SK-N-SH treated with all-trans-retinoic acid at 6 μM for 48 hours (cell line): ENCODE data around the gene ADARB2.

Source experiments
- ATAC-seq: fragments of 200-7000 bp; cut with Tn5 transposase; 3 replicates; pipeline ENCODE4 v1.9.1; 2020; ENCODE audit warnings: mild to moderate bottlenecking, moderate library complexity
- ARNTL ChIP-seq: fragments of 450-650 bp; formaldehyde crosslinking; IDR thresholded peaks from 2 replicates; pipeline ENCODE4 v1.5.0; 2020; ENCODE audit warnings: low read depth, mild to moderate bottlenecking, moderate library complexity, borderline replicate concordance
- BACH2 ChIP-seq: fragments of 250-450 bp; sonication (Bioruptor Pico); IDR thresholded peaks from 2 replicates; pipeline ENCODE4 v1.9.0; 2021; ENCODE audit warnings: mild to moderate bottlenecking, borderline replicate concordance
- CSDC2 ChIP-seq: fragments of 250-450 bp; sonication (Bioruptor Pico); IDR thresholded peaks from 2 replicates; pipeline ENCODE4 v1.5.0; 2020; ENCODE audit warnings: mild to moderate bottlenecking, moderate library complexity
- ESRRG ChIP-seq: fragments of 250-450 bp; sonication (Bioruptor Pico); IDR thresholded peaks from 2 replicates; pipeline ENCODE4 v1.6.1; 2021; ENCODE audit warnings: mild to moderate bottlenecking
- GLIS3 ChIP-seq: fragments of 250-450 bp; sonication (Bioruptor Pico); IDR thresholded peaks from 2 replicates; pipeline ENCODE4 v1.5.0; 2020; ENCODE audit warnings: mild to moderate bottlenecking, moderate library complexity
- ISL1 ChIP-seq: fragments of 250-450 bp; sonication (Bioruptor Pico); IDR thresholded peaks from 2 replicates; pipeline ENCODE4 v2.1.2; 2022; ENCODE audit warnings: mild to moderate bottlenecking, moderate library complexity
- OSR1 ChIP-seq: fragments of 250-450 bp; sonication (Bioruptor Pico); IDR thresholded peaks from 2 replicates; pipeline ENCODE4 v1.8.0; 2022; ENCODE audit warnings: moderate library complexity, mild to moderate bottlenecking, inconsistent platforms
- PPARA ChIP-seq: fragments of 250-450 bp; sonication (Bioruptor Pico); IDR thresholded peaks from 2 replicates; pipeline ENCODE4 v1.5.0; 2020; ENCODE audit warnings: mild to moderate bottlenecking, borderline replicate concordance
- RARB ChIP-seq: fragments of 250-450 bp; sonication (Bioruptor Pico); IDR thresholded peaks from 2 replicates; pipeline ENCODE4 v1.8.0; 2021; ENCODE audit warnings: mild to moderate bottlenecking, moderate library complexity
- SNAI2 ChIP-seq: fragments of 250-450 bp; sonication (Bioruptor Pico); IDR thresholded peaks from 2 replicates; pipeline ENCODE4 v1.5.0; 2020; ENCODE audit warnings: mild to moderate bottlenecking, moderate library complexity
- TCF4 ChIP-seq: fragments of 250-450 bp; sonication (Bioruptor Pico); IDR thresholded peaks from 2 replicates; pipeline ENCODE4 v1.8.0; 2021; ENCODE audit warnings: mild to moderate bottlenecking, moderate library complexity, borderline replicate concordance
- TOX ChIP-seq: fragments of 250-450 bp; sonication (Bioruptor Pico); IDR thresholded peaks from 2 replicates; pipeline ENCODE4 v1.8.0; 2021; ENCODE audit warnings: mild to moderate bottlenecking, moderate library complexity, borderline replicate concordance
- ZC3H10 ChIP-seq: fragments of 250-450 bp; sonication (Bioruptor Pico); IDR thresholded peaks from 2 replicates; pipeline ENCODE4 v1.5.1; 2021; ENCODE audit warnings: mild to moderate bottlenecking, moderate library complexity
- ZFP3 ChIP-seq: fragments of 250-450 bp; sonication (Bioruptor Pico); IDR thresholded peaks from 2 replicates; pipeline ENCODE4 v1.5.0; 2020; ENCODE audit warnings: mild to moderate bottlenecking, moderate library complexity
- ZFP30 ChIP-seq: fragments of 450-650 bp; formaldehyde crosslinking; IDR thresholded peaks from 2 replicates; pipeline ENCODE4 v1.5.0; 2022; ENCODE audit warnings: mild to moderate bottlenecking, moderate library complexity
- ZNF565 ChIP-seq: fragments of 450-650 bp; formaldehyde crosslinking; conservative IDR thresholded peaks from 2 replicates; pipeline ENCODE4 v1.5.0; 2020; ENCODE audit warnings: low read depth, mild to moderate bottlenecking, moderate library complexity
- ZNF70 ChIP-seq: fragments of 450-650 bp; formaldehyde crosslinking; IDR thresholded peaks from 2 replicates; pipeline ENCODE4 v1.5.0; 2020; ENCODE audit warnings: mild to moderate bottlenecking, moderate library complexity
- TF ChIP-seq, protein P1 (sequence below): fragments of 250-450 bp; sonication (Bioruptor Pico); IDR thresholded peaks from 2 replicates; pipeline ENCODE4 v1.5.1; 2021; ENCODE audit warnings: mild to moderate bottlenecking, moderate library complexity
- TF ChIP-seq, protein P2 (sequence below): fragments of 250-450 bp; sonication (Bioruptor Pico); IDR thresholded peaks from 2 replicates; pipeline ENCODE4 v1.5.1; 2020; ENCODE audit warnings: low read depth, mild to moderate bottlenecking, moderate library complexity
- TF ChIP-seq, protein P3 (sequence below): fragments of 250-450 bp; sonication (Bioruptor Pico); IDR thresholded peaks from 2 replicates; pipeline ENCODE4 v1.5.0; 2020; ENCODE audit warnings: mild to moderate bottlenecking, moderate library complexity
- TF ChIP-seq, protein P4 (sequence below): fragments of 250-450 bp; sonication (Bioruptor Pico); IDR thresholded peaks from 2 replicates; pipeline ENCODE4 v1.8.0; 2020; ENCODE audit warnings: mild to moderate bottlenecking, moderate library complexity, borderline replicate concordance

Gene ADARB2

DNA sequence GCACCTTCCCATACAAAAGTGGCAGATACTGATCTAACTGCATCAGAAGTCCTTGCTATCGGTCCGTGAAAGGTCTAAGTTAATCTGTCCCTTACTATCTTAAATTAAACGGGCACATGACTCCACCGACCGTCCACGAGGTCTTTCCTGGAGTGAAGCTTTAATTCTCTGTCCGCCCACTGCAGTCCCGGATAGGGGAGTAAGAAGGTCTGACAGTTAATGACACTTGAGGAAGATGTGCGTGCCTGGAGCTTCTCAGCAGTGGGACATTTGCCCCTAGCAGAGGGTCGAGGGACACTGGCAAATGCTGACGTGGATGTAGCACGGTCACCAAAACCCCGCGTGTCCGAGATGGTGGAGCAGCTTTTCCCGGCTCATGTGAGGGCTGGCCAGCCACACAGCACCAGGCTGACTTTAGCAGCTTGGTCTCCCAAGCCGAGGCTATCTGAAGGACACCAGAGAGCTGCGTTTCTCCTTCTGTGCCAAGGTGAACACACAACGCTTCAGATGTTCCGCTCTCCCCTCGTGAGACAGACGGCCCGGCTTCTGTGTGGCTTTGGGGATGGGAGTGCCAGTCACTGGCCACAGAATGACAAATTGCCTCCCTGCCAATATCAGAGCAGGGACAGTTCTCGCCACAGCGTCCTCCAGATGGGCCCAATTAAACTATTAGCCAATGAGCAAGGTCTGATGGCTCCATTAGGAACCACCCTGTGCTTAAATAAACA is 86.6 kb downstream of the ADARB2 start:
- TF ChIP-seq TCF4: peak; percentile 34; the same call in 1 of the 2 replicates
- TF ChIP-seq, protein P1, sequence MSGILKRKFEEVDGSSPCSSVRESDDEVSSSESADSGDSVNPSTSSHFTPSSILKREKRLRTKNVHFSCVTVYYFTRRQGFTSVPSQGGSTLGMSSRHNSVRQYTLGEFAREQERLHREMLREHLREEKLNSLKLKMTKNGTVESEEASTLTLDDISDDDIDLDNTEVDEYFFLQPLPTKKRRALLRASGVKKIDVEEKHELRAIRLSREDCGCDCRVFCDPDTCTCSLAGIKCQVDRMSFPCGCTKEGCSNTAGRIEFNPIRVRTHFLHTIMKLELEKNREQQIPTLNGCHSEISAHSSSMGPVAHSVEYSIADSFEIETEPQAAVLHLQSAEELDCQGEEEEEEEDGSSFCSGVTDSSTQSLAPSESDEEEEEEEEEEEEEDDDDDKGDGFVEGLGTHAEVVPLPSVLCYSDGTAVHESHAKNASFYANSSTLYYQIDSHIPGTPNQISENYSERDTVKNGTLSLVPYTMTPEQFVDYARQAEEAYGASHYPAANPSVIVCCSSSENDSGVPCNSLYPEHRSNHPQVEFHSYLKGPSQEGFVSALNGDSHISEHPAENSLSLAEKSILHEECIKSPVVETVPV: no peak
- no peak; the same call in 2 of the 3 replicates for ATAC-seq

DNA sequence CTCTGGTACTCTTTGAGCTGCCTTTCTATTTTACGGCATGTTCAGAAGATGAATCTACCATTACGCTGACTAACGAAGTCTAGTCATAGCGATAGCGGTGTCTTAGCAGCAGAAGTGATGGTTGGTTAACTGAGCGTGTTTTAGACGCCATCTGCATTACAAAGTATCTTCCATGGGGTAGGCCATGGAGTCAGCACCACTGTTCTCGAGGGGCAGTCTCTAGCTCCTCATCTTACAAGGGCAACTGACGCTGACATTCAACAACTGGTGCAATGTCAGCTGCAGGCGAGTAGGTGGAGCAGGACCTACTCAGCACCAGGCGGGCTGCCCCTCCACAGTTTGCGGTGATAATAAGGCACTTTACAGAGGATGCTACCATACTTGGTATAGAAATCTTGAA is 88.7 kb downstream of the ADARB2 start:
- ATAC-seq: no peak
- TF ChIP-seq ESRRG (CRISPR knock-in tag) (no peak), SNAI2 (CRISPR knock-in tag) (no peak), ISL1 (CRISPR knock-in tag) (no peak), GLIS3 (CRISPR knock-in tag) (no peak), OSR1 (no peak), TOX (CRISPR knock-in tag) (no peak), ZFP30 (CRISPR knock-in tag) (no peak), RARB (no peak), ZNF565 (CRISPR knock-in tag) (no peak), CSDC2 (CRISPR knock-in tag) (no peak), ARNTL (CRISPR knock-in tag) (no peak), ZFP3 (no peak), TCF4 (no peak)
- TF ChIP-seq, protein P2, sequence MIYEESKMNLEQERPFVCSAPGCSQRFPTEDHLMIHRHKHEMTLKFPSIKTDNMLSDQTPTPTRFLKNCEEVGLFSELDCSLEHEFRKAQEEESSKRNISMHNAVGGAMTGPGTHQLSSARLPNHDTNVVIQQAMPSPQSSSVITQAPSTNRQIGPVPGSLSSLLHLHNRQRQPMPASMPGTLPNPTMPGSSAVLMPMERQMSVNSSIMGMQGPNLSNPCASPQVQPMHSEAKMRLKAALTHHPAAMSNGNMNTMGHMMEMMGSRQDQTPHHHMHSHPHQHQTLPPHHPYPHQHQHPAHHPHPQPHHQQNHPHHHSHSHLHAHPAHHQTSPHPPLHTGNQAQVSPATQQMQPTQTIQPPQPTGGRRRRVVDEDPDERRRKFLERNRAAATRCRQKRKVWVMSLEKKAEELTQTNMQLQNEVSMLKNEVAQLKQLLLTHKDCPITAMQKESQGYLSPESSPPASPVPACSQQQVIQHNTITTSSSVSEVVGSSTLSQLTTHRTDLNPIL (CRISPR knock-in tag): no peak
- TF ChIP-seq, protein P1: no peak
- TF ChIP-seq, protein P3, sequence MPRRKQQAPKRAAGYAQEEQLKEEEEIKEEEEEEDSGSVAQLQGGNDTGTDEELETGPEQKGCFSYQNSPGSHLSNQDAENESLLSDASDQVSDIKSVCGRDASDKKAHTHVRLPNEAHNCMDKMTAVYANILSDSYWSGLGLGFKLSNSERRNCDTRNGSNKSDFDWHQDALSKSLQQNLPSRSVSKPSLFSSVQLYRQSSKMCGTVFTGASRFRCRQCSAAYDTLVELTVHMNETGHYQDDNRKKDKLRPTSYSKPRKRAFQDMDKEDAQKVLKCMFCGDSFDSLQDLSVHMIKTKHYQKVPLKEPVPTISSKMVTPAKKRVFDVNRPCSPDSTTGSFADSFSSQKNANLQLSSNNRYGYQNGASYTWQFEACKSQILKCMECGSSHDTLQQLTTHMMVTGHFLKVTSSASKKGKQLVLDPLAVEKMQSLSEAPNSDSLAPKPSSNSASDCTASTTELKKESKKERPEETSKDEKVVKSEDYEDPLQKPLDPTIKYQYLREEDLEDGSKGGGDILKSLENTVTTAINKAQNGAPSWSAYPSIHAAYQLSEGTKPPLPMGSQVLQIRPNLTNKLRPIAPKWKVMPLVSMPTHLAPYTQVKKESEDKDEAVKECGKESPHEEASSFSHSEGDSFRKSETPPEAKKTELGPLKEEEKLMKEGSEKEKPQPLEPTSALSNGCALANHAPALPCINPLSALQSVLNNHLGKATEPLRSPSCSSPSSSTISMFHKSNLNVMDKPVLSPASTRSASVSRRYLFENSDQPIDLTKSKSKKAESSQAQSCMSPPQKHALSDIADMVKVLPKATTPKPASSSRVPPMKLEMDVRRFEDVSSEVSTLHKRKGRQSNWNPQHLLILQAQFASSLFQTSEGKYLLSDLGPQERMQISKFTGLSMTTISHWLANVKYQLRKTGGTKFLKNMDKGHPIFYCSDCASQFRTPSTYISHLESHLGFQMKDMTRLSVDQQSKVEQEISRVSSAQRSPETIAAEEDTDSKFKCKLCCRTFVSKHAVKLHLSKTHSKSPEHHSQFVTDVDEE (CRISPR knock-in tag): no peak
- TF ChIP-seq, protein P4, sequence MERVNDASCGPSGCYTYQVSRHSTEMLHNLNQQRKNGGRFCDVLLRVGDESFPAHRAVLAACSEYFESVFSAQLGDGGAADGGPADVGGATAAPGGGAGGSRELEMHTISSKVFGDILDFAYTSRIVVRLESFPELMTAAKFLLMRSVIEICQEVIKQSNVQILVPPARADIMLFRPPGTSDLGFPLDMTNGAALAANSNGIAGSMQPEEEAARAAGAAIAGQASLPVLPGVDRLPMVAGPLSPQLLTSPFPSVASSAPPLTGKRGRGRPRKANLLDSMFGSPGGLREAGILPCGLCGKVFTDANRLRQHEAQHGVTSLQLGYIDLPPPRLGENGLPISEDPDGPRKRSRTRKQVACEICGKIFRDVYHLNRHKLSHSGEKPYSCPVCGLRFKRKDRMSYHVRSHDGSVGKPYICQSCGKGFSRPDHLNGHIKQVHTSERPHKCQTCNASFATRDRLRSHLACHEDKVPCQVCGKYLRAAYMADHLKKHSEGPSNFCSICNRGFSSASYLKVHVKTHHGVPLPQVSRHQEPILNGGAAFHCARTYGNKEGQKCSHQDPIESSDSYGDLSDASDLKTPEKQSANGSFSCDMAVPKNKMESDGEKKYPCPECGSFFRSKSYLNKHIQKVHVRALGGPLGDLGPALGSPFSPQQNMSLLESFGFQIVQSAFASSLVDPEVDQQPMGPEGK (CRISPR knock-in tag): no peak

DNA sequence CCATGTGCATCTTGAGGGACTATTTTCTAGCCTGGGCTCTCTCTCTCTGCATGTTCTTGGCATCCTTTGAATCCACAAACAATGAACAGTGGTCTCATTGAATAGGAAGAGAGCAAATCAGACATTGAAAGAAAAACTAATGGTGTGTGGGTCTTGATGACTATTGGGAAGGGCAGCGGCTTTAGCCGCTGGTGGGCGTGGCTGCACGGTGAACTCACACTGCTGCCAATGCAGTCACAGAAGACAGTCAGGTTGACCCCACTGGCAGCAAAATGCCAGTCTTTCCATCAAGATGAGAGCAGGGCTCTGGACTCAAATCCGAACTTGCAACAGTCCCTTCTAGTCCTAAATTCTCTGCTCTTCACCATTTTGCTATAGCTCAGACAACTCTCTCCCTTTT is 91.0 kb downstream of the ADARB2 start:
- no peak for ATAC-seq
- TF ChIP-seq ZNF70 (CRISPR knock-in tag) (no peak), OSR1 (no peak), ARNTL (CRISPR knock-in tag) (no peak), BACH2 (CRISPR knock-in tag) (no peak), ZNF565 (CRISPR knock-in tag) (no peak), TOX (CRISPR knock-in tag) (no peak), PPARA (CRISPR knock-in tag) (no peak), GLIS3 (CRISPR knock-in tag) (no peak), ZC3H10 (CRISPR knock-in tag) (no peak), ZFP30 (CRISPR knock-in tag) (no peak), ZFP3 (no peak)
- TF ChIP-seq, protein P4 (CRISPR knock-in tag): no peak
- TF ChIP-seq, protein P3 (CRISPR knock-in tag): no peak
